Measurements from ENCODE around the gene COPS7A. TPM values are rescaled to one million over a fixed set of nuclear protein-coding genes. Genes with fewer than 3 reads are reported as not detected.
A peak's percentile ranks its signal among the peaks of the same experiment; 100 is the strongest.
"Not testable (repeated sequence)": the region's sequence is repeated elsewhere in the genome, so short reads cannot be mapped to it uniquely, and the experiment has no call there.

The COPS7A gene
- total RNA-seq, 2 donors from 2014 or later, result 69.9 to 78.2 TPM

GRCh38 chr12:6699259-6699988, 24.4 kb upstream of the COPS7A start:
- no peaks in the 10 kb centered on the region for H3K9me3 ChIP-seq
- H3K4me3 ChIP-seq, result peak overlapping the region; percentile 76
- H3K36me3 ChIP-seq, result no peaks in the 10 kb centered on the region
- no peak for TF ChIP-seq CTCF (IDR thresholded peaks at IDR 0.05)
- H3K27ac ChIP-seq, result no peak overlapping the region
- peaks cover 0 to 15% of the 10 kb centered on the region in 2 donors for H3K4me1 ChIP-seq (ENCODE audit: control insufficient read depth in 1 of 2, low read depth in 2 of 2)
- ATAC-seq (ENCODE audit: insufficient number of reproducible peaks, low FRiP score, low read depth) (no peak), DNase-seq (ENCODE audit: low spot score) (no peak)
- no peaks in the 10 kb centered on the region for H3K27me3 ChIP-seq (replicated peaks; ENCODE audit: insufficient read depth)

- Histone ChIP-seq H3K4me1 (ENCODE audit: control insufficient read depth in 1 of 2, low read depth in 2 of 2) (peaks cover 0 to 15% of the 10 kb centered on the region in 2 donors), H3K9me3 (no peaks in the 10 kb centered on the region), H3K27me3 (replicated peaks; ENCODE audit: insufficient read depth) (no peaks in the 10 kb centered on the region), H3K27ac (no peak overlapping the region), H3K36me3 (no peaks in the 10 kb centered on the region), H3K4me3 (peak overlapping the region; percentile 76)
- DNase-seq (ENCODE audit: low spot score) (no peak), ATAC-seq (ENCODE audit: insufficient number of reproducible peaks, low FRiP score, low read depth) (no peak)
- TF ChIP-seq CTCF (IDR thresholded peaks at IDR 0.05), result no peak
Measured at GRCh38 chr12:6699989-6700645, 23.7 kb upstream of the COPS7A start.

GRCh38 chr12:6700646-6701051, 23.2 kb upstream of the COPS7A start, which contains the start of gene PIANP:
Gene PIANP (minus strand): TSS chr12:6700815. CDS start chr12:6698061, 2,754 bp downstream.
- no peaks in the 10 kb centered on the region for H3K36me3 ChIP-seq
- H3K4me3 ChIP-seq, result peak within 1 kb of the TSS; percentile 76
- no peak within 1 kb of the TSS for H3K27ac ChIP-seq
- TF ChIP-seq CTCF (IDR thresholded peaks at IDR 0.05), result no peak
- peaks cover 0 to 15% of the 10 kb centered on the region in 2 donors for H3K4me1 ChIP-seq (ENCODE audit: control insufficient read depth in 1 of 2, low read depth in 2 of 2)
- H3K27me3 ChIP-seq (replicated peaks; ENCODE audit: insufficient read depth), result no peaks in the 10 kb centered on the region
- H3K9me3 ChIP-seq, result no peaks in the 10 kb centered on the region
- peak; percentile 50 for ATAC-seq (ENCODE audit: insufficient number of reproducible peaks, low FRiP score, low read depth)
- no peak for DNase-seq (ENCODE audit: low spot score)

- ATAC-seq (ENCODE audit: insufficient number of reproducible peaks, low FRiP score, low read depth) (no peak), DNase-seq (ENCODE audit: low spot score) (no peak)
- H3K36me3 ChIP-seq, result no peaks in the 10 kb centered on the region
- H3K4me3 ChIP-seq, result peak overlapping the region; percentile 76
- no peaks in the 10 kb centered on the region for H3K27me3 ChIP-seq (replicated peaks; ENCODE audit: insufficient read depth)
- peaks cover 0 to 15% of the 10 kb centered on the region in 2 donors for H3K4me1 ChIP-seq (ENCODE audit: control insufficient read depth in 1 of 2, low read depth in 2 of 2)
- no peak for TF ChIP-seq CTCF (IDR thresholded peaks at IDR 0.05)
- no peak overlapping the region for H3K27ac ChIP-seq
- H3K9me3 ChIP-seq, result no peaks in the 10 kb centered on the region
Measured at GRCh38 chr12:6701078-6701768, 22.6 kb upstream of the COPS7A start.

GRCh38 chr12:6703631-6704030, 20.2 kb upstream of the COPS7A start:
- Histone ChIP-seq H3K36me3 (no peaks in the 10 kb centered on the region), H3K27ac (no peak overlapping the region), H3K27me3 (replicated peaks; ENCODE audit: insufficient read depth) (no peaks in the 10 kb centered on the region), H3K4me3 (no peak overlapping the region), H3K4me1 (ENCODE audit: control insufficient read depth in 1 of 2, low read depth in 2 of 2) (peaks cover 0 to 15% of the 10 kb centered on the region in 2 donors), H3K9me3 (no peaks in the 10 kb centered on the region)
- ATAC-seq (ENCODE audit: insufficient number of reproducible peaks, low FRiP score, low read depth) (no peak), DNase-seq (ENCODE audit: low spot score) (no peak)
- TF ChIP-seq CTCF (IDR thresholded peaks at IDR 0.05), result no peak

GRCh38 chr12:6708351-6708750, 15.5 kb upstream of the COPS7A start:
- H3K27me3 ChIP-seq (replicated peaks; ENCODE audit: insufficient read depth); ATAC-seq (ENCODE audit: insufficient number of reproducible peaks, low FRiP score, low read depth); H3K27ac ChIP-seq; H3K36me3 ChIP-seq; DNase-seq (ENCODE audit: low spot score); H3K4me1 ChIP-seq (ENCODE audit: control insufficient read depth in 1 of 2, low read depth in 2 of 2); H3K4me3 ChIP-seq; H3K9me3 ChIP-seq: not testable (repeated sequence)
